DOHH2 (cell line): ENCODE results near the gene ATP9B.

Experiments used
- H3F3A ChIP-seq: fragments of 200-600 bp; sonication (generic), shearing (Covaris generic); 2 replicates; pipeline ENCODE4 v1.6.0; 2016; ENCODE audit warnings: antibody characterized with exemption, mild to moderate bottlenecking; ENCODE audit not compliant: control insufficient read depth, insufficient read depth
- H3K27ac ChIP-seq: fragments of 200-600 bp; sonication (generic); 2 replicates; pipeline ENCODE4 v1.5.1; 2014; ENCODE audit warnings: low read depth, mild to moderate bottlenecking, low read length, moderate library complexity
- H3K27me3 ChIP-seq: fragments of 200-600 bp; sonication (generic); 2 replicates; pipeline ENCODE4 v1.6.1; 2014; ENCODE audit warnings: mild to moderate bottlenecking, low read length, mixed read lengths; ENCODE audit not compliant: control insufficient read depth
- H3K36me3 ChIP-seq: fragments of 200-600 bp; sonication (generic); 2 replicates; pipeline ENCODE4 v1.6.1; 2014; ENCODE audit warnings: mild to moderate bottlenecking, low read length, moderate library complexity, mixed read lengths; ENCODE audit not compliant: control insufficient read depth
- H3K4me1 ChIP-seq: fragments of 200-600 bp; sonication (generic); 2 replicates; pipeline ENCODE4 v1.6.1; 2014; ENCODE audit warnings: mild to moderate bottlenecking, low read length, mixed read lengths; ENCODE audit not compliant: control insufficient read depth
- H3K4me2 ChIP-seq: fragments of 200-600 bp; sonication (generic); 2 replicates; pipeline ENCODE4 v1.6.0; 2014; ENCODE audit warnings: mild to moderate bottlenecking, low read length, moderate library complexity
- H3K4me3 ChIP-seq: fragments of 200-600 bp; sonication (generic); 2 replicates; pipeline ENCODE4 v1.5.1; 2014; ENCODE audit warnings: mild to moderate bottlenecking, low read length, mixed read lengths
- H3K79me2 ChIP-seq: fragments of 200-600 bp; sonication (generic); 2 replicates; pipeline ENCODE4 v1.6.1; 2014; ENCODE audit warnings: mild to moderate bottlenecking, low read length, mixed read lengths; ENCODE audit not compliant: control insufficient read depth
- H3K9me2 ChIP-seq: fragments of 200-600 bp; sonication (generic); replicated peaks from 2 replicates; pipeline ENCODE4 v1.6.1; 2014; ENCODE audit warnings: mild to moderate bottlenecking, low read length, mixed read lengths; ENCODE audit not compliant: control insufficient read depth
- H3K9me3 ChIP-seq: fragments of 200-600 bp; sonication (generic); 2 replicates; pipeline ENCODE4 v1.6.1; 2014; ENCODE audit warnings: antibody characterized with exemption, low read length, mixed read lengths; ENCODE audit not compliant: control insufficient read depth, insufficient read depth
- H4K20me1 ChIP-seq: fragments of 200-600 bp; sonication (generic); 2 replicates; pipeline ENCODE4 v1.6.0; 2014; ENCODE audit warnings: low read depth, mild to moderate bottlenecking, antibody characterized with exemption, low read length, moderate library complexity; ENCODE audit not compliant: control insufficient read depth, insufficient read depth
- CTCF ChIP-seq: fragments of 200-600 bp; sonication (generic); IDR thresholded peaks from one replicate; pipeline ENCODE4 v1.5.1; 2014; ENCODE audit warnings: antibody characterized with exemption, mild to moderate bottlenecking, low read depth, low read length; ENCODE audit not compliant: poor library complexity, severe bottlenecking
- EZH2phosphoT487 ChIP-seq: fragments of 200-600 bp; sonication (generic); IDR thresholded peaks from 2 replicates; pipeline ENCODE4 v1.6.1; 2017; ENCODE audit warnings: borderline replicate concordance, mild to moderate bottlenecking, antibody characterized with exemption, low read length, moderate library complexity, mixed read lengths

ATP9B gene

DNA sequence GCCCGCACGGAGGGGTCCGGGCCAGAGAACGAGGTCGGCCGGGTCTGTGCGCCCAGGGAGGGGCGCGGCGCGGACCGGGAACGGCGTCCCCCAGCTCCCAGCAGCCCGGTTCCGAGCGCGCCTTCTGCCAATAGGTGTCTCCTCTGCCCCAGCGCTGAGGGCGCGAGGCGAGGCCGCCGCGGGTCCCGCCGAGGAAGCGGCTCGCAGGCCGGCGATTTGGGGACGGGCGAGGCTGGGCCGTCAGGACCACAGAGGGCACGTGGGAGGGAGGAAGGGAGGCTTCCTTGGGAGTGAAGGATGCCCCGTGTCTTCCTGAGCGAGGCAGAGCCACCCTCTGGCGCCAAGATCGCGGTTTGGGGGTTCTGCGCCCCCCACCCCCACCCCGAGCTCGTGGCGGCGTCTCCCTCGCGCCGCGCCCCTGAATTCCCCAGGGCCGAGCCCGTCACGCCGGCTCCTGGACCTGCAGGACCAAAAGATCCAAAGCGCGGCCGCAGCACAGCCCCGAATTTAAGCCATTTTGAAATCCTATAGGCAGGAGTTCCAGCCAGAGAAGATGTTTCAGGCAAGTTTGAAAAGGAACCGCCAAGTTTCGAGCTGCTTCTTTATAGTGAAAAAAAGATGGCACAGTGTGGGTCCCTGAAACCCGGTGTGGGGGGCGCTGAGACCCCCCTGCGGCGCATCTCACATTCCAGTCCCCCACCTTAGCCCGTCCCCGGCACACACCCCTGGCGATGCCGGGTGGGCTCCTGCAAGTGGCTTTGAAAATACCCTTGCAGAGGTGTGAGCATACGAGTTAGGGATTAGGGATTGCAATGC, 327.4 kb downstream of the ATP9B start:
- H3K9me2 ChIP-seq, result no peaks in the 10 kb centered on the region
- H3K27ac ChIP-seq, result peak overlapping the region; percentile 24; the same call in 1 of the 2 replicates
- TF ChIP-seq CTCF, result no peak
- TF ChIP-seq EZH2phosphoT487, result peak; percentile 84
- peaks cover 45% of the 10 kb centered on the region for H3K79me2 ChIP-seq
- peaks cover 15% of the 10 kb centered on the region for H3K36me3 ChIP-seq
- peaks cover 30% of the 10 kb centered on the region for H3F3A ChIP-seq
- no peaks in the 10 kb centered on the region for H3K9me3 ChIP-seq
- peak overlapping the region; percentile 85 for H3K4me2 ChIP-seq
- peak overlapping the region; percentile 87 for H3K4me3 ChIP-seq
- H3K4me1 ChIP-seq, result peaks cover 74% of the 10 kb centered on the region
- H4K20me1 ChIP-seq, result 0 out of 2 replicates have a peak, but pooled peaks cover 6% of the 10 kb centered on the region
- peaks cover 31% of the 10 kb centered on the region for H3K27me3 ChIP-seq

DNA sequence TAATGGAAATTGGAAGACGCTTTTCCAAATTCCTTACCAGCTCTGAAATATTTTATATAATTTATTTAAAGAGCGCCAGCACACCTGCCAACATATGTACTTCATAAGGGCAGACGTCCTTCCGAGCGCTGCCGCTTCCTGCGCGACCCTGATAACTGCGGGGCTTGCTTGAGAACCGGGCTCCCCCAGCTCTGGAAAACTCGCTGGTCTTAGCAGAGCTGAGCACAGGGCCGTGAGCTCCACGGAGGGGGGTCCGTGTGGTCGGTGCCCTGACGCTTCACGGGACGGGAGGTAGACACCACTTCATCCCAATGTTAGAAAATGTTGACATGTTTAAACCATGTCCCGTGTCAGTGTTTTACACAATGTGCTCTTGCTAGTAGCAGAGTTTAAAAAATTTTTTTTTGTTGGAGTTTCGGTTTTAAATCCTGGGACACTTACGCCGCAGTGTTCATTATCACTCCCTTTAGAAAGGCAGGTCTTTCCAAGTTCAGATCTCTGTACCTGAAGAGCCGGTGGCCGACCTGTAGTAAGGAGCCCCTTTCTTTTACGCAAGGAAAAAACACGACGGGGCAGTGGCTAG, 328.1 kb downstream of the ATP9B start:
- no peaks in the 10 kb centered on the region for H3K9me3 ChIP-seq
- peak overlapping the region; percentile 85 for H3K4me2 ChIP-seq
- H4K20me1 ChIP-seq, result 0 out of 2 replicates have a peak, but pooled peaks cover 6% of the 10 kb centered on the region
- TF ChIP-seq CTCF (no peak), EZH2phosphoT487 (no peak)
- peak overlapping the region; percentile 87 for H3K4me3 ChIP-seq
- peaks cover 23% of the 10 kb centered on the region for H3F3A ChIP-seq
- H3K27ac ChIP-seq, result no peak overlapping the region; the same call in 1 of the 2 replicates
- no peaks in the 10 kb centered on the region for H3K9me2 ChIP-seq
- peaks cover 76% of the 10 kb centered on the region for H3K4me1 ChIP-seq
- H3K27me3 ChIP-seq, result peaks cover 29% of the 10 kb centered on the region
- peaks cover 52% of the 10 kb centered on the region for H3K79me2 ChIP-seq
- peaks cover 19% of the 10 kb centered on the region for H3K36me3 ChIP-seq

DNA sequence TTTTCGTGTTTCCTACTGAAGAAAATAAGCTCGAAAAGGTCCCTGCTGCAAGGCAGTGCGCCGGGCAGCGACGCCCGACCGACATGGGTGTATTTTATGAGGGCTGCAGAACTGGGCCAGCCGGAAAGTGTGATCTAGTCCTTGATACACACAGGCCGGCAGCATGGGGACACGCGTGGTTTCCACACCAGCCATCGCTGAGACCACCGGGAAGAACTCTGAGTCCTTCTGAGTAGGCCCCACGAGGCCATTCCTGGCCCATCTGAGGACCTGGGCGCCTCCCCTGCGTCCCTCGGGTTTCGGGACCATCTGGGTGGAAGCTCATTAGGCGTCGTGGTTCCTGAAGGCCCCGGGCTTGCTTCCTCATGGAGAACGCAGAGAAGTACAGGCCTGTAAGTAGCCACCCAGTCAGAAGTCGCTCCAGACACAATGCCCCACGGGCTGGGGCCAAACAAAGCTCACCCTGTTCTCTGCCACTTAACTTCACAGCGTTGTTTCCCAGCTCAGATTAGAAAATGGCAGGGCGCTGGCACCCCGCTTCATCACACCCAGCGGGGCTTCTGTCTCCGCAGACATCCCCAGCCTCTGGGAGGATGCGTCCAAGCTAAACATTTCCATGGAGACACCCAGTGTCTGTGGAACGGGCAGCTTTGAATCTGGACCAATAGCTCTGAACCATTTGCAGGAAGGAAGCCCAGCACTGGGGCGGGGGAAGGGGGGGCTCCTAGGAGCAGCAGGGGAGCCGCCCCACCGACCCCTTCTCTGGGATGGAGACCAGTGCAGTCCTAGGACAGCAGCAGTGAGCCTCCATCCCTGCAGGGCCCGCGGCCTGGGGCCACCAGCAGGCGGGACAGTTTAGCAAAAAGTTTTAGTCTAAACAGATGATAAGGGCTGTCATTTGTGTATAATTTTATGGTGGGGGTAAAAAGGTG, 328.9 kb downstream of the ATP9B start:
- Histone ChIP-seq H3K4me1 (peaks cover 76% of the 10 kb centered on the region), H3K9me2 (no peaks in the 10 kb centered on the region), H3F3A (peaks cover 22% of the 10 kb centered on the region), H3K27ac (peak overlapping the region; percentile 56), H3K79me2 (peaks cover 60% of the 10 kb centered on the region), H4K20me1 (0 out of 2 replicates have a peak, but pooled peaks cover 6% of the 10 kb centered on the region), H3K4me3 (peak overlapping the region; percentile 87), H3K9me3 (no peaks in the 10 kb centered on the region), H3K27me3 (peaks cover 21% of the 10 kb centered on the region), H3K4me2 (peak overlapping the region; percentile 85), H3K36me3 (peaks cover 21% of the 10 kb centered on the region)
- TF ChIP-seq EZH2phosphoT487 (no peak), CTCF (no peak)
